Activated CD8-positive, alpha-beta memory T cell treated with anti-CD3 and anti-CD28 coated beads, Interleukin-2, amount 50 U/mL, for 24 hours (primary cell): Measurements from ENCODE around the gene UGGT1.

Source experiments
- DNase-seq: peaks from one replicate; pipeline ENCODE4 v3.0.0-alpha.2; 2020; ENCODE audit errors: extremely low read depth

UGGT1 gene

GRCh38 chr2:128227862-128228261 lies 136.9 kb downstream of the UGGT1 start:
- DNase-seq = no peak

DNA sequence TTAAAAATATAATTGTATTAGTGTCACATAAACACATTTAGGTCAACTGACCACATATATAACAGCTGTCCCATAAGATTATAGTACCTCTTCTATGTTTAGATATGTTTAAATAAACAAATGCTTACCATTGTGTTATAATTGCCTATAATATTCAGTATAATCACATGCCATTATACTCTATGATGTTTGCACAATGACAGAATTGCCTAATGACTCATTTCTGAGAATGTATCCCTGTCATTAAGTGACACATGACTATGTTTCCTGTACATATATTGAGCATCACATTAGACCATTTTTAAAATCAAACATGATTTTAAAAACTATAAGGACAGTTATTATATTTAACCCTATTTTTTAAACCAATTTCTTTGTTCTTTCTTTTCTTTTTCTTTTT lies 137.9 kb downstream of the UGGT1 start:
- DNase-seq = no peak

- peak; percentile 57 for DNase-seq
These were observed 142.2 kb downstream of the UGGT1 start for GRCh38 chr2:128232965-128233789.

DNA sequence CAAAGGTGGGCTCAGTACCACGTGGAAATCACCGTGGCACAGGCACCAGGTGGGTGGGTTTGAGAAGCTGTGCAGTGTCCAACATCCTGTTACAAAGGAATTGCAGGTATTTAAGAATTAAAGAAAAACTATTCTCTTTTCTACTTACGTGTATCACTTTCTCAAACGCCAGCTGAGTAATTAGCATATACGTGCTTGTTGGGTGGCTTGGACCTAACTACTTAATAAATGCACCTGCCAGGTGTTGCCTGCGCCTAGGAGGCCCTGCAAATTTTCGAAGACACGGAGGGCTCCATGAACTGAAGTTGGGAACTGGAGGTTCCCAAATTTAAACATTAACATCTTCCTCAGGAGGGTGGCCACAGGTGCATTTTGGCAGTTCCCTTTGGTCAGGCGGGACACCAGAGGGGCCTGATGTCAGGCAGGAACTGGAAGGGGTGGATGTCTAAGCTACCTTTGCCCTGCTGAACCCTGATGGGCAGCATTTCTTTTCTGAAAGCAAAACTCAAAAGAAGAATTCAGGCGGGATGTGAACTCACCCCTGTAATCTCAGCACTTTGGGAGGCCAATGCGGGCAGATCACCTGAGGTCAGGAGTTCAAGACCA lies 142.9 kb downstream of the UGGT1 start:
- no peak for DNase-seq

DNA sequence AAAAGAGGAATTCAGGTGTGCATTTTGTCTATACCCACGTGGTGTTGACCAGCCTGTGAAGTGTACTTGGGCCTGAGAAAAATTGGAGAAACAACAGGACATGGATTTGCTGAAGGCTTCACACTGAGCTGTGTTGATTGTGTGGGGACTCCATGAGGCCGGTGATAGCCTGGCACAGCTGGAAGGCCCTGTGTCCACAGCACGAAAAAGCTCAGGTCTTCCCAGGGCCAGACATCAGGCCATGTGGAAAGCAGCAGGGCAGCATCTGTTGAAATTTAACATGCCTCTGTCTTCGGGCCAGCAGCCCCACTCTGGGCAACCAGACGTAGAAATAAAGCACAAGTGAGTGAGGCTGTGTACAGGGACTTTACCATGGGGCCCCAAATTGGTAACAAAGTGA lies 143.6 kb downstream of the UGGT1 start:
- no peak for DNase-seq

GRCh38 chr2:128235581-128235980 lies 144.6 kb downstream of the UGGT1 start:
- no peak for DNase-seq

- DNase-seq = no peak
These were observed 145.6 kb downstream of the UGGT1 start for GRCh38 chr2:128236491-128237035.

- DNase-seq = no peak
These were observed 146.1 kb downstream of the UGGT1 start for GRCh38 chr2:128237081-128237534.

GRCh38 chr2:128237911-128238697 lies 147.1 kb downstream of the UGGT1 start:
- no peak for DNase-seq

DNA sequence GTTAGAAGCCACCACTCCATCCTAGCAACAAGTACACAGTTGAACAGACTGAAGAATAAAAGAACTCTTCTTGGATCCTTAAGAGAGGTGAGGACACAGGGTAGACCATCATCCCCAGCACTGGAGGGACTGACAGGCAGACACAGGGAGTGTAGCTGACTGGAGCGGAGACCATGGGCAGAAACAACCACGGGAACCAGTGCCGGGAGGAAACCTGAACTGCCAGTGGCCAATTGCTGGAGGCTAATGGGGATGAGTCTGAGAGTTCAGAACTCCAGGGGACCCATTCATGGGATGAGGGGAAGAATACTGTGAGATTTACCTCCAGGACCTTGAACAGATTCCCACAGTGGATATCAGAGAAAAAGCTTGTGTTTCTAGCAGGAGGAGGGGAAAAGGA lies 150.9 kb downstream of the UGGT1 start:
- no peak for DNase-seq
